GM06990 (cell line): ENCODE measurements around the gene TLL1.

Experiments used
- DNase-seq: peaks from one replicate; pipeline ENCODE4 v3.0.0-alpha.2; 2011; ENCODE audit not compliant: insufficient read length; ENCODE audit errors: extremely low read depth
- H3K27me3 ChIP-seq: replicated peaks from 2 replicates; pipeline ENCODE4 v1.6.0; 2011; ENCODE audit warnings: low read length; ENCODE audit not compliant: control insufficient read depth, insufficient read depth
- H3K36me3 ChIP-seq: 2 replicates; pipeline ENCODE4 v1.5.1; 2011; ENCODE audit warnings: low read length; ENCODE audit not compliant: control insufficient read depth, insufficient read depth
- H3K4me3 ChIP-seq: replicated peaks from 2 replicates; pipeline ENCODE4 v1.5.1; 2011; ENCODE audit warnings: low read depth, mild to moderate bottlenecking, control low read depth, low read length
- TF ChIP-seq, protein P1 (sequence below): IDR thresholded peaks from 2 replicates; pipeline ENCODE4 v1.5.1; 2011; ENCODE audit warnings: low read length, control low read depth, mild to moderate bottlenecking, inconsistent platforms; ENCODE audit not compliant: insufficient read depth, poor library complexity, severe bottlenecking

The TLL1 gene

DNA sequence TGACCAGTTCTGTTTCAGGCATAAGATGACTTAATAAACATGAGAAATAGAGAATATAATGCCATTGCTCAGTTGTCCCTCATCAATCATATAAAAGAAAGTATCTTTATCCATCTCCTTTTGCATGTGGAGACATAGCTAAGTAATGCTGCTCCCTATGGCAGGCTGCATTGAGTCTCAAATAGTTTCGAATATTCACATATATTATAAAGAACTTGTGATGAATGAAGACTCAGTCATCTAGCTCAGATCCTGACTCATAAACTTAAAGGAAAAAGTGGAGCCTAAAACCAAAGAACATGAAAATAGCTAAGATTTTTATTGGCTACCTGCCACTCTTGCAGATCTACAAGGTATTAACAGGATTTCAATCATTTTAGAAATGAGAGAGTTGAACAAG, 11.7 kb upstream of the TLL1 start:
- H3K27me3 ChIP-seq, result no peaks in the 10 kb centered on the region
- TF ChIP-seq, protein P1, sequence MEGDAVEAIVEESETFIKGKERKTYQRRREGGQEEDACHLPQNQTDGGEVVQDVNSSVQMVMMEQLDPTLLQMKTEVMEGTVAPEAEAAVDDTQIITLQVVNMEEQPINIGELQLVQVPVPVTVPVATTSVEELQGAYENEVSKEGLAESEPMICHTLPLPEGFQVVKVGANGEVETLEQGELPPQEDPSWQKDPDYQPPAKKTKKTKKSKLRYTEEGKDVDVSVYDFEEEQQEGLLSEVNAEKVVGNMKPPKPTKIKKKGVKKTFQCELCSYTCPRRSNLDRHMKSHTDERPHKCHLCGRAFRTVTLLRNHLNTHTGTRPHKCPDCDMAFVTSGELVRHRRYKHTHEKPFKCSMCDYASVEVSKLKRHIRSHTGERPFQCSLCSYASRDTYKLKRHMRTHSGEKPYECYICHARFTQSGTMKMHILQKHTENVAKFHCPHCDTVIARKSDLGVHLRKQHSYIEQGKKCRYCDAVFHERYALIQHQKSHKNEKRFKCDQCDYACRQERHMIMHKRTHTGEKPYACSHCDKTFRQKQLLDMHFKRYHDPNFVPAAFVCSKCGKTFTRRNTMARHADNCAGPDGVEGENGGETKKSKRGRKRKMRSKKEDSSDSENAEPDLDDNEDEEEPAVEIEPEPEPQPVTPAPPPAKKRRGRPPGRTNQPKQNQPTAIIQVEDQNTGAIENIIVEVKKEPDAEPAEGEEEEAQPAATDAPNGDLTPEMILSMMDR, result no peak
- no peak overlapping the region for H3K4me3 ChIP-seq
- DNase-seq, result no peak
- no peaks in the 10 kb centered on the region for H3K36me3 ChIP-seq

DNA sequence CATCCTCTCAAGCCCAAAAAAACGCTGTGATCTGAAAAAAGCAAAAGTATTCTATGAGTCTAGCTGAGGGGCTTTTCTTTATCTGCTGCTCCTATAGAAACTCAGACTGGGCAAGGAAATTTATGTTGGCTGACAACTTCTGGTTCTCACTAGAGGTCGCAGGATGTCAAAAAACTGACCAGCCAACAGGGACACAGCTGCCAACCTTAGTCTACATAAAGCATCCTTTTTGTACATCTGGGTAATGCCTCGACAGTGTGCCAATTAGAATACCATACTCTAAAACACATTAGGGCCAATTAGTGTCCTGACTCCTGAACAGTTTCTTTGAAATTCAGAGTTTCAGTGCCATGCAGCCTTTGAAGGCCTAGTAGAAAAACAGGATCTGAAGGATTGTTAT, 8.8 kb upstream of the TLL1 start:
- no peaks in the 10 kb centered on the region for H3K36me3 ChIP-seq
- no peak overlapping the region for H3K4me3 ChIP-seq
- H3K27me3 ChIP-seq, result no peaks in the 10 kb centered on the region; the same call in 1 of the 2 replicates
- DNase-seq, result no peak
- TF ChIP-seq, protein P1, result no peak

DNA sequence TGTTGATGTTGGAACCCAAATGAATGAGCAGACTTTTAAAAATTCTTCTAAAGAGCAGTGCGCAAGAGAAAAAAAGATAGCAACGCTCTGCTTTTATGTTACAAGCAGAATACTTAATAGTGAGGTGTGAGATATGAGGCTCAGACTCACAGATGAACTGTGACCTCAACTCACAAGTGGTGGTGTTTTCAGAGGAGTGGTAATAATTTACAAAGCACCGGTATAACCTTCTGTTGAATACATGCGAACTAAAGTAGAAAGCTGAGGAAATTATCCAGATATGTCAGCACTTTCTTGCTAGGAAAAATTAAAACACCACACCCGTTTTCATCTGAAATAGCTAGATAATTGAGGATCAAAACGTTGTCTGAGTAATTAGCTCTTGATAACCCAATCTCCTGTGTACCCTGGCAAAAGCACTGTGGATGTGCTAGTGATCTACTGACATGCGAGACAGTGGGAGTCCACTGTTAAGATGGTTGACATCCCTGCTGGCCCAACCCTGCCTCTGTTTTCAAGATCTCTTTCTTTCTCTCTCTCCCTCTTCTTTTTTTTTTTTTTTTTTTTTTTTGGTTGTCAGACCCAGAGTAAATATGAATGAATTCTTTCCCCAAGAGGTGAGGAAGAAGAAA, 6.9 kb upstream of the TLL1 start:
- no peak for DNase-seq
- Histone ChIP-seq H3K36me3 (no peaks in the 10 kb centered on the region), H3K4me3 (no peak overlapping the region), H3K27me3 (no peaks in the 10 kb centered on the region; the same call in 1 of the 2 replicates)
- TF ChIP-seq, protein P1, result no peak

- H3K4me3 ChIP-seq, result no peak overlapping the region
- H3K36me3 ChIP-seq, result no peaks in the 10 kb centered on the region
- no peak for DNase-seq
- peaks cover 3% of the 10 kb centered on the region for H3K27me3 ChIP-seq
- TF ChIP-seq, protein P1, result no peak
Measured at GRCh38 chr4:165867961-165868360, 5.1 kb upstream of the TLL1 start.

DNA sequence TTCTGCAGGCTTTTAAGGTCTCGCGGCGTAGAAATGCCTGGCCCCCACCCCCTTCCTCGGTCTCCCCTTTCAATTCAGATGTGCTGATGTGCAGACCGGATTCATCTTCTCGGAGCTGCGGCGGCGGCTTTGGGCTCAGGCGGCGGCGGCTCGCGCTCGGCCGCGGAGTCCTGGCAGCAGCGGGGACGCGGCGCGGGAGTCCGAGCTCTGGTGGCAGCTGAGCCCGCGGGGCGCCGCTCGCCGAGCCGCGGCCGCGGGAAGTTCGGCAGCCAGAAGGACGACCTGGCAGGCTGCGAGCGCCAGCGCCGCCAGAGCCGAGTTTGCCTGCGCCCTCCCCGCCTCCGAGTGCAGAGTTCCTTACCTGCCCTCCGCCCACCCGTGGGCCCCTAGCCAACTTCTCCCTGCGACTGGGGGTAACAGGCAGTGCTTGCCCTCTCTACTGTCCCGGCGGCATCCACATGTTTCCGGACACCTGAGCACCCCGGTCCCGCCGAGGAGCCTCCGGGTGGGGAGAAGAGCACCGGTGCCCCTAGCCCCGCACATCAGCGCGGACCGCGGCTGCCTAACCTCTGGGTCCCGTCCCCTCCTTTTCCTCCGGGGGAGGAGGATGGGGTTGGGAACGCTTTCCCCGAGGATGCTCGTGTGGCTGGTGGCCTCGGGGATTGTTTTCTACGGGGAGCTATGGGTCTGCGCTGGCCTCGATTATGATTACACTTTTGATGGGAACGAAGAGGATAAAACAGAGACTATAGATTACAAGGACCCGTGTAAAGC, 448 bp downstream of the TLL1 start:
- peak; percentile 28 for DNase-seq
- no peaks in the 10 kb centered on the region for H3K36me3 ChIP-seq
- peaks cover 3% of the 10 kb centered on the region; the same call in 1 of the 2 replicates for H3K27me3 ChIP-seq
- TF ChIP-seq, protein P1, result no peak
- H3K4me3 ChIP-seq, result no peak overlapping the region
